Rectal smooth muscle tissue (tissue), 1 donor: Measurements from ENCODE around the gene CIAO2B.
A peak's percentile ranks its signal among the peaks of the same experiment; 100 is the strongest.

ENCODE experiments used
- H3K27ac ChIP-seq: one replicate; pipeline ENCODE4 v1.7.0; 2013; ENCODE audit warnings: low read depth, low read length, inconsistent platforms
- H3K27me3 ChIP-seq: one replicate; pipeline ENCODE4 v1.7.0; 2013; ENCODE audit warnings: low read length; ENCODE audit not compliant: control insufficient read depth, insufficient read depth
- H3K36me3 ChIP-seq: one replicate; pipeline ENCODE4 v1.7.0; 2013; ENCODE audit warnings: low read length; ENCODE audit not compliant: control insufficient read depth, insufficient read depth
- H3K4me1 ChIP-seq: one replicate; pipeline ENCODE4 v1.7.0; 2013; ENCODE audit warnings: low read length; ENCODE audit not compliant: control insufficient read depth, insufficient read depth
- H3K4me3 ChIP-seq: one replicate; pipeline ENCODE4 v1.7.0; 2013; ENCODE audit warnings: low read length
- H3K9ac ChIP-seq: one replicate; pipeline ENCODE4 v1.7.0; 2013; ENCODE audit warnings: low read length

CIAO2B gene

DNA sequence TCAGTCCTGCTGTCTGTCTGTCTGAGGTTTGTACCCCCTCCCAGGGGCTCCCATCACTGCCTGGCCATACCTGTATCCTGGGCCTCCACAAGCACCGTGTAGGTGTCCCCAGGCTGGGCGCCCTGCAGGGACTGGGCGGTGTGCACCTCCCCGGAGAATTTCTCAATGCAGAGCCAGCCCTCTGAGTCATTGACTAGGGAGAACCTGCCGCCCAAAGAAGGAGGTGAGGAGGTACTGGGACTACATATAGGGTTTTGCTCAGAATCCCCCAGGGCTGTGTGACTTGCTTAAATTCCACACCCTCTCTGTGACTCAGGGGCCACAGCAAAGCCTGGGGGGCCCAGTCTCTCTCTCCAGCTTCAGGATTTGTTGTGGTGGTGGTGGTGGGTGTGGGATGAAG is 23.1 kb downstream of the CIAO2B start:
- Histone ChIP-seq H3K27ac (no peak overlapping the region), H3K4me1 (no peaks in the 10 kb centered on the region), H3K36me3 (no peaks in the 10 kb centered on the region), H3K27me3 (no peaks in the 10 kb centered on the region), H3K9ac (no peak overlapping the region), H3K4me3 (no peak overlapping the region)

DNA sequence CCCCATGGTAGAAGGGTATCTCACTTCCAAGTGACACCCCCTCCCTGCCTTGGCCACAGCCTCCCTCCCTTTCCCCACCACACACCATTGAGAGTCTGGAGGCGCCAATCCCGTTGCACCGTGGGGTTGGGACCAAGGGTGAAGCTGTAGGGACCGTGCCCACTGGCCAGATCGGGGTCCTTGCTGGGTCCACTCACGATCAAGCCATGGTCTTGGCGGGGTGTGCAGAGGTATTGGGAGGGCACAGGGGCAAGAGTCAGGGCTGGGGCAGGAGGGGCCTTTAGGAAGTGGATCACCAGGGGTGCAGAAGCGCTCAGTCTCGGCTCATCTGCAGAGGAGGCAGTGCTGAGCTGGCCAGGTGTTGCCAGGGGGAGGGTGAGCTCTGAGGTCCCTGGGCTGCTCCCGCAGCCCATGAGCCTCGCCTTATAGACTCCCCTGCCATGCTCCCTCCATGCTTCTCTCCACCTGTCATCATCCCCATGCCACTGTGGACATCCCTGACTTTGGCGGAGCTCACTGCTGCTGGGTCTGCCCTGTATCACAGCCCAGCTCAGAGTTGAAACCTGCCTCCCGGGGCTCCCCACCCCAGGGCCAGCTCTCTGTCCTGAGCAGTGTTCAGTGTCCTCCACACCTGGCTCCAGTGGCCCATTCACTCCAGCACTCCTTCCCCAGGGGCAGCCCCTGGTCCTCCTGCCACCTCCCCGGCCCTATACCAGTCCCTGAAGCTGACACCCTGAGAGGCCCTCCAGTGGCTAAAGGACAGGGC is 23.8 kb downstream of the CIAO2B start:
- Histone ChIP-seq H3K4me3 (no peak overlapping the region), H3K36me3 (no peaks in the 10 kb centered on the region), H3K4me1 (peaks cover 5% of the 10 kb centered on the region), H3K27ac (no peak overlapping the region), H3K9ac (no peak overlapping the region), H3K27me3 (no peaks in the 10 kb centered on the region)

GRCh38 chr16:66908762-66909559 is 25.2 kb downstream of the CIAO2B start:
- H3K27ac ChIP-seq: no peak overlapping the region
- H3K4me3 ChIP-seq: no peak overlapping the region
- H3K4me1 ChIP-seq: peaks cover 18% of the 10 kb centered on the region
- H3K27me3 ChIP-seq: no peaks in the 10 kb centered on the region
- H3K9ac ChIP-seq: no peak overlapping the region
- H3K36me3 ChIP-seq: no peaks in the 10 kb centered on the region

DNA sequence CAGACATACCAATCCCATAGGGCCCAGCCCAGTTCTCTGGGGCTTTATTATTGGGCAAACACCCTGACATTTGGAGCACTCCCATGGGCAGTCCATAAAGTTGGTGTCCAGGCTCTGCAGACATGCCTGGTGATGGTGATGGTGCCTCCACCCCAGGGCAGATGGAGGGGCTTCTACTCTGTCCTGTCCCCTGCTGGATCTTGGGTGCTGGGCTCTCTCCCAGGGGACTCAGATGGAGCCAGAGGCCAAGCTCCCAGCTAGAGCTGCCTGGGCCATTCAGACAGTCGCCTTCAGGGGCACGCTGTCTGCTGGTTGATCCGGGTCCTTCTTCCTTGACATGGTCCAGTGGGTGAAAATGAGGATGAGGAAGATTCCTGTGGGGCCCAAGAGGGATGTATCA is 26.1 kb downstream of the CIAO2B start:
- no peak overlapping the region for H3K27ac ChIP-seq
- no peak overlapping the region for H3K9ac ChIP-seq
- no peak overlapping the region for H3K4me3 ChIP-seq
- H3K36me3 ChIP-seq: no peaks in the 10 kb centered on the region
- peaks cover 25% of the 10 kb centered on the region for H3K4me1 ChIP-seq
- no peaks in the 10 kb centered on the region for H3K27me3 ChIP-seq

GRCh38 chr16:66906916-66907836 is 27.0 kb downstream of the CIAO2B start:
- no peak overlapping the region for H3K4me3 ChIP-seq
- no peak overlapping the region for H3K9ac ChIP-seq
- peaks cover 30% of the 10 kb centered on the region for H3K4me1 ChIP-seq
- H3K27me3 ChIP-seq: no peaks in the 10 kb centered on the region
- no peak overlapping the region for H3K27ac ChIP-seq
- H3K36me3 ChIP-seq: no peaks in the 10 kb centered on the region

- Histone ChIP-seq H3K36me3 (no peaks in the 10 kb centered on the region), H3K4me1 (peaks cover 38% of the 10 kb centered on the region), H3K9ac (no peak overlapping the region), H3K27ac (peak overlapping the region; percentile 34), H3K4me3 (peak overlapping the region; percentile 2), H3K27me3 (no peaks in the 10 kb centered on the region)
Measured at GRCh38 chr16:66905633-66906539, 28.3 kb downstream of the CIAO2B start.

DNA sequence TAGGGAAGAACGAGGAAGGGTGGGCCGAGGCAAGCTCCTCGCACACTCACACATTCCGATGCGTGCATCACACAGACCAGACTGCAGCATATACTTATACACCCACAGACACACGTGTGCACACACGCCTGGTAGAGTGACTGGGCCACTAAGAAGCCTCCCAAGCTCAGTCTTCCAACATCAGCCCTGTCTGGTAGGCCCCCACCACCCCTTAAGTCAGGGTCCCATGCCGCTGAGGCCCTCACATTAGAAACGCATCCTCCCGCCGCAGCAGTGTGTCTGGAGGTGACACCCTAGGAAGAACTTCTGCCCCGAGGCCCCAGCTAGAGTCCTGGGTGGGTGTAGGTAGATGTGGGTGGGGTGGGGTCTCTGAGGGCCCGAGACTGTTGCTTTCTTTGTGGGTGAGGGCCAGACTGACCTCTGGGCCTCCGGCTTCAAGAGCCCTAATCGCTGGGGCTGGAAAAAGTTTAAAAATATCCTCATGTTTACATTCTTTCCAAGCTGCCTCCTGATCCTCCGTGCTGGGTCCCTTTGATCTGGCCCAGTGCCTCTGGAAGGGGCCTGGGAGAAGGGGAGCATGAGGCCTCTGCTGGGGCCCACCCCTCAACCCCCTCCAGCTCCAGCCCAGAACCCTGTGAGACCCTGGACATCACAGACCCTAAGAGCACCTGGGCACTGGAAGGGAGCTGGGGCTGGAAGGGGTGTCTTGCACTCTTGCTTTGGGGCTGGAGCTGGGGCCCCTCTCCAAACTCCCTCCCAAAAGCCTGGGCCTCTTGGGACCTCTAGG is 29.2 kb downstream of the CIAO2B start:
- H3K27me3 ChIP-seq: no peaks in the 10 kb centered on the region
- no peak overlapping the region for H3K9ac ChIP-seq
- peaks cover 46% of the 10 kb centered on the region for H3K4me1 ChIP-seq
- H3K36me3 ChIP-seq: no peaks in the 10 kb centered on the region
- peak overlapping the region; percentile 34 for H3K27ac ChIP-seq
- H3K4me3 ChIP-seq: peak overlapping the region; percentile 31

- peak overlapping the region; percentile 34 for H3K27ac ChIP-seq
- no peaks in the 10 kb centered on the region for H3K36me3 ChIP-seq
- no peaks in the 10 kb centered on the region for H3K27me3 ChIP-seq
- peak overlapping the region; percentile 31 for H3K4me3 ChIP-seq
- no peak overlapping the region for H3K9ac ChIP-seq
- peaks cover 52% of the 10 kb centered on the region for H3K4me1 ChIP-seq
Measured at GRCh38 chr16:66904428-66904845, 29.8 kb downstream of the CIAO2B start.

GRCh38 chr16:66903544-66904427 is 30.4 kb downstream of the CIAO2B start:
- H3K36me3 ChIP-seq: no peaks in the 10 kb centered on the region
- peak overlapping the region; percentile 94 for H3K27ac ChIP-seq
- H3K4me3 ChIP-seq: no peak overlapping the region
- no peaks in the 10 kb centered on the region for H3K27me3 ChIP-seq
- peaks cover 55% of the 10 kb centered on the region for H3K4me1 ChIP-seq
- no peak overlapping the region for H3K9ac ChIP-seq

DNA sequence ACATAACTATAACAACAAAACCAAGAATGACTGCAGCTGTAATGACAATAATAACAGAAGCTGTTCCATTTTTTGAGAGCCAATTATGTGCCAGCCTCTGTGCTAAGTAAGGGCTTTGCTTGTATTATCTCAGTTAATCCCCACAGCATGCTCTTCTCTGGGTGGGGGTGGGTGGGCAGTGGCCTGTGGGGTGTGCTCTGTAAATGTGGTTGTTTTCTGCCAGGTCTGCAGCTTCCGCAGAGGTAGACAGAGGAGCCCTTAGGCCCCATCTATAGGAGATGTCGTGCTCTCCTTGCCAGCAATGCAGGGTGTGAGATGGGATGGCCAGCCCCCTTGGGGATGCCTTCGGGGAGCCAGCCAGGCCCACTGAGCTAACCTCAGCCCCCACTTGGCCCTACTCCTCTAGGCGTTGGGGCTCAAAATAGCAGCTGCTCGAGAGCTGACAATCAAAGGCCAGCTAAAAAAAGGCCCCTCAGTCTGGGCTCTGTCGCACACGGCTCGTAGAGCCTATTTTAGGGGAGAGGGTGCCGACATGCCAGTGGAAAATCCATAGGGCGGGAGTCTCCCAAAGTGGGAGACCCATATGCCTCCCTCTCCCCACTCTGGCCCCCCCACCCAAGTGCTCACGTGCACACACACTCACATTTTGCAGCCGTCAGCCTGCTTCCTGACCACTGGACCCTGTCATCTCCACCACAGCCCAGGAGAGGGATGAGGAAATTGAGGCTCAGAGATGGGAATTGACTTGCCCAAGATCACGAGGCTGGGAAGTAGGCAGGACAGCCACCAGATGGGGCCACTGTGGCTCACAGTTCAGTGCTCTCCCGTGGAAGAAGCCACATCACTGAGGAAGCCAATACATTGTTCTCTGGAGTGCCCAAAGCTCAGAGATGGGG is 31.3 kb downstream of the CIAO2B start:
- no peak overlapping the region for H3K9ac ChIP-seq
- H3K4me3 ChIP-seq: no peak overlapping the region
- no peaks in the 10 kb centered on the region for H3K27me3 ChIP-seq
- H3K36me3 ChIP-seq: no peaks in the 10 kb centered on the region
- H3K27ac ChIP-seq: peak overlapping the region; percentile 94
- H3K4me1 ChIP-seq: peaks cover 55% of the 10 kb centered on the region
